Adrenal gland (tissue), 12 donors: ENCODE measurements around the gene TMEM231. TPM values are rescaled to one million over a fixed set of nuclear protein-coding genes. Genes with fewer than 3 reads are reported as not detected.

Source experiments
- DNase-seq, 7 donors: peaks; one replicate each; pipeline ENCODE4 v3.0.0-alpha.2; 2019 to 2020
- H3K27ac ChIP-seq, 5 donors: fragments of 200-600 bp; sonication (generic) in 4 of 5; 1 replicate in 3 of 5; 2 replicates in 2 of 5; pipeline versions ENCODE4 v1.5.1 to v1.8.0; 2016 to 2020; ENCODE audit warnings: mild to moderate bottlenecking in 1 of 5
- H3K27me3 ChIP-seq: fragments of 200-600 bp; 2 replicates; pipeline ENCODE4 v1.8.0; 2021
- H3K36me3 ChIP-seq, 2 donors: fragments of 200-600 bp; replicated peaks in 1 of 2; 1 replicate in 1 of 2; 2 replicates in 1 of 2; pipeline versions ENCODE4 v1.5.1 to v1.8.0; 2018 to 2022
- H3K4me1 ChIP-seq, 2 donors: fragments of 200-600 bp; replicated peaks in 1 of 2; 1 replicate in 1 of 2; 2 replicates in 1 of 2; pipeline versions ENCODE4 v1.5.1 to v1.8.0; 2018 to 2021
- H3K4me3 ChIP-seq, 4 donors: fragments of 200-600 bp; sonication (generic) in 3 of 4; one replicate each; pipeline ENCODE4 v1.5.1; 2016 to 2018
- H3K9me3 ChIP-seq, 3 donors: fragments of 200-600 bp; sonication (generic) in 1 of 3; replicated peaks in 1 of 3; 1 replicate in 2 of 3; 2 replicates in 1 of 3; pipeline versions ENCODE4 v1.5.1 to v1.8.0; 2016 to 2021
- POLR2A ChIP-seq, 2 donors: fragments of 450-650 bp; IDR thresholded peaks; one replicate each; pipeline ENCODE4 v1.6.1; 2017; ENCODE audit warnings: antibody characterized with exemption in 2 of 2, mild to moderate bottlenecking in 2 of 2, moderate library complexity in 1 of 2
- WGBS, 4 donors: extraction: QIAGEN DNeasy Blood & Tissue Kit in 2 of 4; methylation state at CpG; one replicate each; pipeline versions ENCODE4 v1.1.5 to v1.1.7; 2013 to 2017; 5-methylcytosine and 5-hydroxymethylcytosine counted together
- intact Hi-C, 2 donors: fragments of 100-400 bp; cut with DNase I; formaldehyde crosslinking; loops; one replicate each; pipeline versions ENCODE4 v1.14.1 to v1.15.0; 2022 to 2023
- polyA plus RNA-seq, 3 donors: library from polyadenylated mRNA; stranded (reverse); fragments of 200-250 nt in 2 of 3; fragments of 350-450 nt in 1 of 3; fragmentation: Illumina TruSeq in 1 of 3; extraction: RNeasy Lipid Tissue Mini Kit (QIAGEN cat#74804) in 1 of 3; gene quantifications; one replicate each; pipeline ENCODE4 v1.2.3, GENCODE V29; 2013 to 2014
- total RNA-seq, 9 donors: library from RNA; depleted of rRNA in 4 of 9; stranded (reverse); fragments of >200 nt in 4 of 9; fragments of 120-200 nt in 1 of 9; fragmentation: NEBNext Ultra II Directional in 1 of 9; extraction: Animal tissue kit (Norgen Biotek cat#: 25700) in 1 of 9; gene quantifications; one replicate each; pipeline versions ENCODE4 v1.1.0 to v1.2.4, GENCODE V29; 2013 to 2023
- TF ChIP-seq, protein P1 (sequence below), 6 experiments: fragments of 450-650 bp in 4 of 6; fragments of 200-600 bp in 2 of 6; sonication (generic) in 1 of 6; IDR thresholded peaks; 1 replicate in 5 of 6; 2 replicates in 1 of 6; pipeline versions ENCODE4 v1.5.1 to v1.8.0; 2016 to 2021; ENCODE audit warnings: antibody characterized with exemption in 6 of 6, mild to moderate bottlenecking in 2 of 6, moderate library complexity in 1 of 6
- donor health status: healthy with polysubstance abuse.
- donor health status: Bipolar disorder and iron deficiency.
- donor health status: DM: yes; HTN: yes; CAD: no.
- donor health status: DM: no; HTN: no; CAD: no.
- donor health status: DM: no; HTN: no; CAD: no.
- donor health status: DM: yes; HTN: yes; CAD: no.

TMEM231 gene
- total and polyA plus RNA-seq, 12 donors = 2.8 to 13.4 (median 7.9) TPM

DNA sequence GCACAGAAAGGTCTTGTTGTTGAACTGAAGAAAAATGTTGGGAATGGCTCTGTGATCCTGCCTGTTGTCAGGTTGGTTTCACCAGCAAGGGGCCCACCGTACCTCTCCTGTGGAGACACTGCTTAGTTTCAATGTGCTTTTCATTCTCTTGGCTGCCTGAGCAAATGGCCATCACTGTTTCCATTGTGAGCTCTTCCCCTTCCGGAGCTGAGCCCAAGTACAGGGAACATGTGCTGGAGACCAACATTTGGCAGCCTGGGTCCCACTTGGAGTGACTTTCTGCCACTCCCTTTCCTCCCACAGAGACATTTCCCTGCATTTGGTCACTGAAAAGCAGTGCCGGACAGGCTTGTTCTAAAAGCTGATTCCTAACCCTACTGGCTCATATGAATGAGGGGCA, 33.3 kb upstream of the TMEM231 start:
- no peaks in the 10 kb centered on the region for H3K9me3 ChIP-seq
- intact Hi-C loops = loop anchor here in 1 of 2 donors (5.0 kb wide), 1 partner anchor 62 kb away; no protein-coding TSS in a partner anchor
- H3K36me3 ChIP-seq = no peaks in the 10 kb centered on the region
- H3K27me3 ChIP-seq = no peaks in the 10 kb centered on the region
- no peak for TF ChIP-seq POLR2A (IDR thresholded peaks at IDR 0.05)
- TF ChIP-seq, protein P1, sequence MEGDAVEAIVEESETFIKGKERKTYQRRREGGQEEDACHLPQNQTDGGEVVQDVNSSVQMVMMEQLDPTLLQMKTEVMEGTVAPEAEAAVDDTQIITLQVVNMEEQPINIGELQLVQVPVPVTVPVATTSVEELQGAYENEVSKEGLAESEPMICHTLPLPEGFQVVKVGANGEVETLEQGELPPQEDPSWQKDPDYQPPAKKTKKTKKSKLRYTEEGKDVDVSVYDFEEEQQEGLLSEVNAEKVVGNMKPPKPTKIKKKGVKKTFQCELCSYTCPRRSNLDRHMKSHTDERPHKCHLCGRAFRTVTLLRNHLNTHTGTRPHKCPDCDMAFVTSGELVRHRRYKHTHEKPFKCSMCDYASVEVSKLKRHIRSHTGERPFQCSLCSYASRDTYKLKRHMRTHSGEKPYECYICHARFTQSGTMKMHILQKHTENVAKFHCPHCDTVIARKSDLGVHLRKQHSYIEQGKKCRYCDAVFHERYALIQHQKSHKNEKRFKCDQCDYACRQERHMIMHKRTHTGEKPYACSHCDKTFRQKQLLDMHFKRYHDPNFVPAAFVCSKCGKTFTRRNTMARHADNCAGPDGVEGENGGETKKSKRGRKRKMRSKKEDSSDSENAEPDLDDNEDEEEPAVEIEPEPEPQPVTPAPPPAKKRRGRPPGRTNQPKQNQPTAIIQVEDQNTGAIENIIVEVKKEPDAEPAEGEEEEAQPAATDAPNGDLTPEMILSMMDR (IDR thresholded peaks at IDR 0.05) = no peak
- H3K4me1 ChIP-seq = peaks cover 0 to 6% of the 10 kb centered on the region in 2 donors
- no peak overlapping the region for H3K27ac ChIP-seq
- 86 to 100% (median 87%) methylated on average over 2 to 3 of the region's 3 CpGs for WGBS, 4 donors
- DNase-seq = no peak
- no peak overlapping the region for H3K4me3 ChIP-seq

DNA sequence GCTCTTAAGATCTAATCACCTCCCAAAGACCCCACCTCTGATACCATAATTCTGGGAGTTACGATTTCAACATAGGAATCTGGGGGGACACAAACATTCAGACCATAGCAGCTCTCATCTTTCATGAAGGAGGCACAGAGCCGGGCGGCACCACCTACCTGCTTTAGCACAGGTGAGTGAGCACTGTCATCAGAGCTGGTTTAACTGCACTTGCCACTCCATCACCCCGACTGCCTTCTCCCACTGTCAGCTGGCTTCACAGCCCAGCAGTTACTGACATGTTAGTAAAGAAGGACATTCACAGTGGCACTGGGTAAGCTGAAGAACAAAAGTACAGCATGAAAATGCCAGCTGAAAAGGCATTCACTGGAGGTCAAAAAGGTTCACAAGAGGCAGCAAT, 32.7 kb upstream of the TMEM231 start:
- Histone ChIP-seq H3K27me3 (no peaks in the 10 kb centered on the region), H3K27ac (no peak overlapping the region), H3K9me3 (no peaks in the 10 kb centered on the region), H3K4me1 (peaks cover 0 to 6% of the 10 kb centered on the region in 2 donors), H3K36me3 (no peaks in the 10 kb centered on the region), H3K4me3 (no peak overlapping the region)
- 93 to 99% (median 98%) methylated on average over 4 of the region's 4 CpGs for WGBS, 4 donors
- TF ChIP-seq POLR2A (IDR thresholded peaks at IDR 0.05) = no peak
- TF ChIP-seq, protein P1 (IDR thresholded peaks at IDR 0.05) = no peak
- intact Hi-C loops = loop anchor here in 1 of 2 donors (5.0 kb wide), 1 partner anchor 61 kb away; no protein-coding TSS in a partner anchor
- no peak for DNase-seq

DNA sequence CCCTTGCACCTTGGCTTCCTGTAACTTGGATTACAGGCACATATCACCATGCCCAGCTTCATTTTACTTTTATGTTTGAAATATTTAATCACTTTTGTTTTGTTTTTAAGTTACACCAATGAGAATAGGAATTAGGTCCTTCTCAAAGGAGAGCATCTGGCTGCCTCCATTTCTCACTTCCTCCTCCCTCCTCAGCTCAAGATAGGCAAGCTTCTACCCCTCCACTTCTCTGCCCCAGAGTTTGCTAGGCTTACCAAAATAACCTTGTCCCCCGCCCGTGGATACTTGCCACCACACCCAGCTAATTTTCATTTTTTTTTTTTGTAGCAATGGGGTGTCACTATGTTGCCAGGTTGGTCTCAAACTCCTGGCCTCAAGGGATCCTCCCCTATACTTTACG, 28.1 kb upstream of the TMEM231 start:
- no peaks in the 10 kb centered on the region for H3K27me3 ChIP-seq
- no peak overlapping the region for H3K4me3 ChIP-seq
- H3K27ac ChIP-seq = no peak overlapping the region
- H3K4me1 ChIP-seq = no peaks in the 10 kb centered on the region
- H3K36me3 ChIP-seq = peaks cover 0 to 5% of the 10 kb centered on the region in 2 donors
- DNase-seq = no peak
- H3K9me3 ChIP-seq = no peaks in the 10 kb centered on the region
- intact Hi-C loops = no loop called here
- TF ChIP-seq POLR2A (IDR thresholded peaks at IDR 0.05) = no peak
- TF ChIP-seq, protein P1 (IDR thresholded peaks at IDR 0.05) = no peak
- WGBS, 4 donors = 77 to 80% (median 79%) methylated on average over 3 of the region's 3 CpGs

DNA sequence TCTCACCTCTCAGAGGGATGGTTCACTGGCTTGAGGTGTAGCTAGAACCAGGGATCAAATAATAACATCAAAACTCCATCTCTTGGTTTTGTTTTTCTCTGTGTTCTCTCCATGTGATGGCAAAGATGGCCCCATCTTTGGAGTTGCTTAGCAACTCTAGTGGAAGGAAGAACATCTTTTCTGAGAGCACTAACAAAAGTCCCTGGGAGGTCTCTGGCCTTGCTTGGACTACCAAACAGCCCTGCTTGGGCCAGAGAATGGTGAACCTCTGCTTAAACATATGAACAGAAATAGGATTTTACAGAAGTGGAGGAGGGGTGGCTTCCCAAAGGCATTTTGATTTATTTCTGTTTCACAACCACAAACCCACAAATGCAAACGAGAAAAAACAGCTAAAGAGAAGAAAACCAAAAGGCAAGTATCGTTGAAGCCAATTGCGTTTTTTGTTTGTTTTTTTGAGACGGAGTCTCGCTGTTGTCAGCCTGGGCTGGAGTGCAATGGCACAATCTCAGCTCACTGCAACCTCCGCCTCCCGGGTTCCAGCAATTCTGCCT, 23.3 kb upstream of the TMEM231 start:
- Histone ChIP-seq H3K36me3 (peaks cover 0 to 47% of the 10 kb centered on the region in 2 donors), H3K27ac (no peak overlapping the region), H3K4me3 (no peak overlapping the region), H3K9me3 (no peaks in the 10 kb centered on the region), H3K4me1 (peaks cover 0 to 3% of the 10 kb centered on the region in 2 donors), H3K27me3 (no peaks in the 10 kb centered on the region)
- TF ChIP-seq, protein P1 (IDR thresholded peaks at IDR 0.05) = no peak
- no peak for TF ChIP-seq POLR2A (IDR thresholded peaks at IDR 0.05)
- no peak for DNase-seq
- 76 to 94% (median 83%) methylated on average over 7 of the region's 7 CpGs for WGBS, 4 donors
- intact Hi-C loops = no loop called here
